Stimulated activated CD8-positive, alpha-beta memory T cell treated with anti-CD3 and anti-CD28 coated beads, Interleukin-7, amount 100 ng/mL, for 48 hours (primary cell): ENCODE measurements around the gene ARHGAP44.
"Not testable (repeated sequence)": the region's sequence is repeated elsewhere in the genome, so short reads cannot be mapped to it uniquely, and the experiment has no call there.

ENCODE experiments used
- DNase-seq, 2 donors: peaks; one replicate each; pipeline ENCODE4 v3.0.0-alpha.2; 2020; ENCODE audit warnings: low read depth in 1 of 2; ENCODE audit errors: extremely low read depth in 1 of 2

The ARHGAP44 gene

DNA sequence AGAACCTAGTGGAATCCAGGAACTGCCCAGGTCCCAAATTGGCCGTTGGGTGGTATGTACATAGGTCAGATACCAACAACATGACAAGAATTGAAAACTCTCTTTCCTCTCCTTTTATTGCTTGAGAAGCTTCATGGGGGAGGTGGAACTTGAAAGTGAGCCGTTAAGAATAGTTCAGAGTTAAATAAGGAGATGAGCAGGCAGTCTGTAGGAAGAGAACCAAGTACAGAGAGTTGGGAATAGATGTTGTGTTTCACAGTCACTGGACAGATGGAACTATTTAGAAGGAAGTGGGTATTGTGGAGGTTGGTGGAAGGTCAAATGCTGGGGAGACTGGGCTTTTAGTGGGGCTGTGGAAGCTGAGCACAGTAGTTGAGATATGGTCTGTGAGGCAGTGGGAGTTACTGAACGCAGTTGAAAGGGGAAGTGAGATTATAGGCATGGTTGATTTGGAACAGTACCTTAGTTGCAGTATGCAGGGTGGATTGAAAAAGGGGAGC lies 26.4 kb downstream of the ARHGAP44 start:
- DNase-seq: no peak

DNA sequence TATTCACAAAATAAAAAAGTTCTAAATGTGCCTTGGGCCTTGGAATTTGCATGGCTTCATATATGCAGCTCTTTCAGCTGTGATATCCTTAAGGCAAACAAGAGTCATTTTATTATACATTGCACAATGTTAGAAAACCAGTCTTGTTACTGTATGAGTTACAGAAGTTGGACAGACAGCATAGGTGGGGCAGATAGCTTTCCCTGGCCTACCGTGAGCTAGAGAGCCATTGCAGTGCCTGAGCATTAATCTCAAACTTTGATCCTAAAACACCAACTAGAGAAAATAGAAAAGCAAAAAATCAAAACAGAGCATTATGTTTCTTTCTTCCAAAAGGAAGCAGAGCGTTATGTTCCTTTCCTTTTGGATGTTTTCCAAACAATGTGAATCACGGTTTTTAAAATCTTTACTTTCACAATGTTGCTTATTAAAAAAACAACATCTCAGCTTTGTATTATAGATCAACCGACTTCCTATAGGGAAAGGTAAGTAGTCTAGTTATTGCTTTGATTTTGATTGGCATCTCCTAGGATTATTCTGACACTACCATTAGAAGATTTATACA lies 32.2 kb downstream of the ARHGAP44 start:
- no peak for DNase-seq

- DNase-seq: no peak
Measured at GRCh38 chr17:12826431-12826830, 37.1 kb downstream of the ARHGAP44 start.

GRCh38 chr17:12830777-12831247 lies 41.5 kb downstream of the ARHGAP44 start:
- DNase-seq: no peak

- DNase-seq: no peak
Measured at GRCh38 chr17:12831839-12832238, 42.5 kb downstream of the ARHGAP44 start.

DNA sequence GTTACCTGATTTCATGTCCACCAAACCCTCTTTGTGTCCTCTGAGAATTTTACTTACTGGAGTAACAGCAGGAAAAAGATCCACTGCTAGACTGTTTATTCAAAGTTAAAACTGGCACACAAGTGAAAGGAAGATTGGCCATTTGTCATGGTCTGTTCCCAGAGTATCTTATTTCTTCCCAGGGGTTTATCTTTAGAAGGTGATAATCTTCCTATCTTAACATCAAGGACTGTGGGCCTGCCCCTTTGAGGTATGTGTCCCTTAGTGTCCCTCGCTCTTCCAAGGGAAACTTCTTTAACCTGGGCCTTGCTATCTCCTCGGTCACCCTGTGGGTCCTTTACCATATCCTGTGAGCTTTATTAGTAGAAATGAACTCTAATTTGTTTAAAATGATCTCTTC lies 49.7 kb downstream of the ARHGAP44 start:
- no peak for DNase-seq

- DNase-seq: no peak
Measured at GRCh38 chr17:12842936-12843335, 53.6 kb downstream of the ARHGAP44 start.

DNA sequence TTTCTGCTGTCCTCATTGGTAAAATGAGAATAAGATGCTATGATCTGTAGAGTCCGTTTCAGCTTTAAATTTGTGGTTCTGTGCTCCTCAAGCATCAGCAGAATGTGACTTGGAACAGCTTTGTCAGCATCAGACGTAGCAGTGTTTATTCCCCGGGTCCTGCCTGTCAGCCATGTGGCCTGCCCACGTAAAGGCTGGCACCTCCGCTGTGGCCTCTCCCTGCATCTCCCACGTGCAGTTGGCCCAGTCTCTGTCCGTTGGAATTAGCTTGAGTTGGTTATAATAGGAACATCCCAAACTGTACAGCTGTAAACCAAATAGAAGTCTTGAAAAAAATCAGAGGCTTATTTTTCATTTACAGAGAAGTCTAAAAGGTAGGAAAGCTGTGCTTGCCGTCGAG lies 61.7 kb downstream of the ARHGAP44 start:
- DNase-seq: no peak

DNA sequence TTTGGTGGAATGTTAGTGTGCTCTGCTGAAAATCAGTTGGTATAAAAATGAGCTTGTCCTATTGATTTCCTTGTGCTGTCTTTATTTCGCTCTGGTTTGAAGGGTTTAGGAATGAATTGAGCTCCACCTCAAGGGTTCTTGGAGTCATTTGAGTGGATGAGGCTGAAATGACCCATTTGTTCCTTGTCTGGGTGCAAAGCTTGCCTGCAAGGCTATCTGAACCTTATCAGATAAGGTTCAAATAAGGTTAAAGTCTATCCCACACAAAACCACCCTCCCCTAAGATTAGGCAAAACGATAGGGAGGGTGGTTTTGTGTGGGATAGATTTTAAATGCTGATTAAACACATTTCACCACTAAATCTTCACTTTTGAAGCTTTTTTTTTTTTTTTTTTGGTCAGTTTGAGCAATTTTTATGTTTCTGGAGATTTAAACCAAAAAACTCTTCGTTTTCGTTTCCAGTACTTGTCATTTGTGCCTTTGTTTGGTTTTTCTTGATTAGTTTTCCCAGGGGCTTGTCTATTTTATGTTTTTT lies 62.7 kb downstream of the ARHGAP44 start:
- DNase-seq: no peak

DNA sequence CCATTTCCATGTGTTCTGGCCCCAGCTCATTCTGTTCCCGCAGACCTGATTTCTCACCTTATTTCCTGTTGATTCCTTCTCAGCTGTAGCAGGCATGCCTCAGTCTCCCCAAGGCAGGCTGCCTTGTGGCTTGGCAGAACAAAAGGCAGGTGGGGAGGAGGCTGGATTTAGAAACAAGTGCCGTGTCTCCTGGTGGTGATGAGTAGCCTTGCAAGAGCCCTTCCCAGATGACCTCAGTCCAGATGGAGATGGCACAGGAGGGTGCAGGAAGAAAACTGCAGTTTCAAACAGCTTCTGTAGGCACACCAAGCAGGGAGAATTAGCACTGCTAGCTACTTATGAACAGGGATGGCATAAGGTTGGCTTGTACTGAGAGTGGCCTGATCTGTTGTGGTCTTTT lies 64.6 kb downstream of the ARHGAP44 start:
- no peak for DNase-seq

DNA sequence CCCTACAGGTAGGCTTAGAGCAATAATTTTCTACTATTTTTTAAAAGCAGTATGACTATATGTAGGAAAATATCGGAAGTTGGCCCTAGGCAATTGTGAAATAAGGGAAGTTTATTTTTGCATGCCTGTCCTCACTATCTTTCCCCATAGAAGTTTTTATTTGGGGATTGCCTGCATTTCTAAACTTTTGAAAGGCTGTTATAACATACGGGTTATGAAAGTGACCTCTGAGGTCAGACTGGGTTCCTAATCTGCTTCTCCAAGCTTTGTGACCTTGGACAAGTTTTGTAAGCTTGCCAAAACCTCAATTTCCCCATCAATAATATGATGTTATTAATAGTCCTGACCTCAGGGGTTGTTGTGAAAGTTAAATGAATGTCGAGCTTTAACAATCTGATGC lies 67.1 kb downstream of the ARHGAP44 start:
- DNase-seq: no peak

DNA sequence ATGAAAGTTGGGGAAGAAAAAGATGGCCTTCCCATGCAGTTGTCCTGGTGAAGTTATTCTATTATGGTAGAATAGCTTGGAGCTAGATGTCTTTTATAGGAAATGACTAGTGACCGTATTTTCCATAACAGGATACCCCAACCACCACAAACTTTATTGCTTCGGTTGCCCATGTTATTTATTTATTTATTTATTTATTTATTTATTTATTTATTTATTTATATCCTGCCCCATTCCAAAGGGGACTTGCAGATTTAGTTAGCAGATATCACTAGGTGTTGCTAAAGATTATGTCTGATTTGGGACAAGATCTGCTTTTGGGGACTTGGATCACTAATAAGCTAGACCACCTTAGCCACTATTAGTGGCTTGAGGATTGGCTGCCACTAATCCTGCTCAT lies 68.3 kb downstream of the ARHGAP44 start:
- DNase-seq: no peak

DNA sequence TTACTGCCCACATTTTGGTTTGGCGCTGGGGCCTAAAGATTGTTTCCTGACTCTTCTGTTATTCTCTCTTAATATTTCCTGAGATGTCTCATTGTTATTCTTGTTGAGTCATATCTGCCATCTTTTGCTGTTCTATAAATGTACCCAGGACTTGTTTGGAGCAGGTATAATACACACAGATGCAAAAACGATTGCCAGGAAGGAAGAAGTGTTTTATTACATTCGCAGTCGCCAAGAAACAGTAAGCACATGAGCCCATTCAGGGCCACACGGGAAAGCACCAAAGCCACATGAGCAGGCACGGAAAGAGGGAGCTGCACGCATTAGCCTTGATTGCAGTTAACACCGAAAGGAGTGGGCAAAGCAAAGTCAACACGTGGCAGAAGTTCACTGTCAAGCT lies 70.2 kb downstream of the ARHGAP44 start:
- DNase-seq: no peak

- no peak for DNase-seq
Measured at GRCh38 chr17:12865769-12866168, 76.5 kb downstream of the ARHGAP44 start.

GRCh38 chr17:12866244-12866643 lies 76.9 kb downstream of the ARHGAP44 start:
- no peak for DNase-seq

- DNase-seq: no peak
Measured at GRCh38 chr17:12867726-12868125, 78.4 kb downstream of the ARHGAP44 start.

GRCh38 chr17:12873415-12874125 lies 84.3 kb downstream of the ARHGAP44 start:
- not testable (repeated sequence) for DNase-seq

DNA sequence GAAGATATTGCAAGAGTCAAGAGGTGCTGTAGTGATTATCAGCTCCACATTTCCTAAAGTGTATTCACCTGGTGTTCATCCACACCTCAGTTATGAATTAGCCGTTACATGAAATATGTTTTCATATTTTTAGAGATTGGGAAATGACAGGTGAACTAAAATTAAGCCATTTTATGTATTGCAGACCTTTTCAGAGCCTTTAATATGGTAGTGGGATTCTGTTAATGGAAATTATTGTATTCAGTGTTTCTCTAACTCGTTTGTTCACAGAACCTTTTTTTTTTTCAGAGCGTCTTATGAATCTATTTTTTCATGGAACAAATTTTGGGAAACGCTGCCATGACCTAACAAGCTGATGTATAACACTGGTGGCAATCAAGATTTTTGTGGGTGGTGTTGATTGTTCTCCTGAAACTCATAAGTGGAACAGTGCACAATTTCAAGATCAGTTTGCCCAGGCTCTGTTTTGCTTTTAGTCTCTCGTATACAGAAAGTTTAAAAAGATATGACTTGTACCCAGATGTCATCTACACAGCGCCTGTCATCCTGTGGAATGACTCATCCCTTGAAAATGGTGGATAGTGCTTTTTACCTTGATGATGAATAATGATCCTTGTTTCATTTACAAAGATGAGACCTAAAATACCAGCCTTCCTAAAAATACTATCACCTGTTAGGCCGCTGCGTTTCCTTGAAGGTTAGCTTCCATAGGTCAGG lies 88.8 kb downstream of the ARHGAP44 start:
- no peak for DNase-seq

GRCh38 chr17:12879096-12879495 lies 89.8 kb downstream of the ARHGAP44 start:
- not testable (repeated sequence) for DNase-seq

DNA sequence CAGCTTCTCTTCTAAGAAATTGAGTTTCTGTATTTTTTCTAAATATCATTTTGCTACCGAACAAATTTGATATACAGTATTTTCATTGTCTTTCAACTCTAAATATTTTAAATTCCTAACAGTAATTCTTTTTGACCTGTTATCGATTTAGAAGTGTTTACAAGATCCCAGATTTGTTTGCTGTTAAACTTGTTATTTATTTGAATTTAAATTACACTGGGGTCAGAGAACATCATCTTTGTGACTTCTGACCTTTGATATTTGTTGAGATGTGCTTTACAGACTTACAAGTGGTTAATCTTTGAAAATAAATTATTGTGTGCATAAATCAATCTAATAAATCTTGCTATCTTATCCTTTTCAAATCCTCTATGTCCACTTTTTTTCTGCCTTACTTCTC lies 94.2 kb downstream of the ARHGAP44 start:
- DNase-seq: no peak

DNA sequence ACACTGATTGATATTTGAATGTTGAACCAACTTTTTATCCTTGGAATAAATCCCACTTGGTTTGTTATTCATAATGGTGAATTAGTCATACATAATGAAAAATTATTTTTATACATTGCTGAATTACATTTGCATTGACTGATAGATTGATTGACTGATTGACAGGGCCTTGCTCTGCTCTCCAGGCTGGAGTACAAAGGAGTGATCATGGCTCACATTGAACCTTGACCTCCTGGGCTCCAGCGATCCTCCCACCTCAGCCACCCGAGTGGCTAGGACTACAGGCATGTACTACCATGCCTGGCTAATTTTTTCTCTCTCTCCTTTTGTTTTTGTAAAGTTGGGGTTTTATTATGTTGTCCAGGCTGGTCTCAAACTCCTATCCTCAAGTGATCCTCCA lies 97.8 kb downstream of the ARHGAP44 start:
- DNase-seq: no peak
